ENCODE results near the gene PRKN.

Gene PRKN

GRCh38 chr6:161452241-161452640 is 1275.3 kb downstream of the PRKN start:
- no peak for DNase-seq
- H3K27me3 ChIP-seq (ENCODE audit: insufficient read depth, low read length, poor library complexity) = no peaks in the 10 kb centered on the region
- H3K4me1 ChIP-seq (ENCODE audit: insufficient read depth, low read length) = no peaks in the 10 kb centered on the region
- H3K9me3 ChIP-seq (ENCODE audit: insufficient read depth, low read length, severe bottlenecking) = no peaks in the 10 kb centered on the region
- no peaks in the 10 kb centered on the region for H3K79me2 ChIP-seq (ENCODE audit: insufficient read depth, low read length)
- H3K4me3 ChIP-seq (ENCODE audit: low read depth in 1 of 2, low read length in 2 of 2) = no peak overlapping the region
- no peaks in the 10 kb centered on the region for H3K36me3 ChIP-seq (ENCODE audit: insufficient read depth, low read length)
- ATAC-seq (ENCODE audit: insufficient read depth, low read depth) = no peak
- no peak overlapping the region for H3K4me2 ChIP-seq (ENCODE audit: insufficient read depth, low read length)
- H3K9ac ChIP-seq (ENCODE audit: low read depth, low read length) = no peak overlapping the region
- TF ChIP-seq EZH2 (IDR thresholded peaks at IDR 0.05; ENCODE audit: borderline replicate concordance, low read depth, low read length, severe bottlenecking) (no peak), CTCF (IDR thresholded peaks at IDR 0.05; ENCODE audit: borderline replicate concordance, extremely low read depth, low read length, poor library complexity, severe bottlenecking) (no peak)
- H4K20me1 ChIP-seq (ENCODE audit: insufficient read depth, low read length) = no peaks in the 10 kb centered on the region
- H3K27ac ChIP-seq (ENCODE audit: low read length) = no peak overlapping the region
- H2AFZ ChIP-seq (ENCODE audit: low read depth, low read length) = no peak overlapping the region

DNA sequence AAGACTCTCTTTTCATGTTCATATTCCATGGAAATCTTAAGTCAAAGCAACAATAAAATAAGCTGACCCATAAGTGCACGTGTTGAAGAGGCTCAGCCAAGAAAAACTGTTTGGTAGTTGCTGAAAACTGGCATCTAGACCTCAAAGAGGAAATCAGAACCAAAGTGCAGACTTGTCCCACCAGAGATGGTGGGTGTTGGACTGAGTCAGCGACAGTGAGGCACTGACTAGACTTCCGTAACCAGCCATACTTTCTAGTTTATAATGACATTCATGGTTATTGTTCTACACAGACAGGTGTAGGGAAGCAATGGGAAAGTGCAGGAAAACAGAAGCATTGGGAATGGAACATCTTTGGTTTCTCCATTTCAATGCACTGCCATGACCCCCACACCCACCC is 1278.0 kb downstream of the PRKN start:
- no peak for DNase-seq
- no peak for ATAC-seq (ENCODE audit: insufficient read depth, low read depth)
- no peaks in the 10 kb centered on the region for H3K27me3 ChIP-seq (ENCODE audit: insufficient read depth, low read length, poor library complexity)

GRCh38 chr6:161446949-161447348 is 1280.6 kb downstream of the PRKN start:
- no peak overlapping the region for H3K4me3 ChIP-seq (ENCODE audit: low read depth in 1 of 2, low read length in 2 of 2)
- H3K4me1 ChIP-seq (ENCODE audit: insufficient read depth, low read length) = no peaks in the 10 kb centered on the region
- H3K36me3 ChIP-seq (ENCODE audit: insufficient read depth, low read length) = no peaks in the 10 kb centered on the region
- no peaks in the 10 kb centered on the region for H3K27me3 ChIP-seq (ENCODE audit: insufficient read depth, low read length, poor library complexity)
- no peaks in the 10 kb centered on the region for H3K9me3 ChIP-seq (ENCODE audit: insufficient read depth, low read length, severe bottlenecking)
- DNase-seq (no peak), ATAC-seq (ENCODE audit: insufficient read depth, low read depth) (no peak)
- no peak overlapping the region for H2AFZ ChIP-seq (ENCODE audit: low read depth, low read length)
- no peak overlapping the region for H3K9ac ChIP-seq (ENCODE audit: low read depth, low read length)
- H3K4me2 ChIP-seq (ENCODE audit: insufficient read depth, low read length) = no peak overlapping the region
- TF ChIP-seq CTCF (IDR thresholded peaks at IDR 0.05; ENCODE audit: borderline replicate concordance, extremely low read depth, low read length, poor library complexity, severe bottlenecking) (no peak), EZH2 (IDR thresholded peaks at IDR 0.05; ENCODE audit: borderline replicate concordance, low read depth, low read length, severe bottlenecking) (no peak)
- H4K20me1 ChIP-seq (ENCODE audit: insufficient read depth, low read length) = no peaks in the 10 kb centered on the region
- H3K27ac ChIP-seq (ENCODE audit: low read length) = no peak overlapping the region
- H3K79me2 ChIP-seq (ENCODE audit: insufficient read depth, low read length) = no peaks in the 10 kb centered on the region

More for the DNA sequence above, 1278.0 kb downstream of the PRKN start:
- H3K79me2 ChIP-seq (ENCODE audit: insufficient read depth, low read length) = no peaks in the 10 kb centered on the region
- H3K4me1 ChIP-seq (ENCODE audit: insufficient read depth, low read length) = no peaks in the 10 kb centered on the region
- no peaks in the 10 kb centered on the region for H3K36me3 ChIP-seq (ENCODE audit: insufficient read depth, low read length)
- no peaks in the 10 kb centered on the region for H3K9me3 ChIP-seq (ENCODE audit: insufficient read depth, low read length, severe bottlenecking)
- no peak overlapping the region for H3K27ac ChIP-seq (ENCODE audit: low read length)
- TF ChIP-seq CTCF (IDR thresholded peaks at IDR 0.05; ENCODE audit: borderline replicate concordance, extremely low read depth, low read length, poor library complexity, severe bottlenecking) = no peak
- TF ChIP-seq EZH2 (IDR thresholded peaks at IDR 0.05; ENCODE audit: borderline replicate concordance, low read depth, low read length, severe bottlenecking) = no peak
- H3K4me2 ChIP-seq (ENCODE audit: insufficient read depth, low read length) = no peak overlapping the region
- H4K20me1 ChIP-seq (ENCODE audit: insufficient read depth, low read length) = no peaks in the 10 kb centered on the region
- H2AFZ ChIP-seq (ENCODE audit: low read depth, low read length) = no peak overlapping the region
- H3K4me3 ChIP-seq (ENCODE audit: low read depth in 1 of 2, low read length in 2 of 2) = no peak overlapping the region
- no peak overlapping the region for H3K9ac ChIP-seq (ENCODE audit: low read depth, low read length)

Measured in DND-41 (cell line).